ENCODE data around the gene MINAR2. TPM values are rescaled to one million over a fixed set of nuclear protein-coding genes. Genes with fewer than 3 reads are reported as not detected.
A peak's percentile ranks its signal among the peaks of the same experiment; 100 is the strongest.

Gene MINAR2
- total RNA-seq, 2 donors from 2014 or later: not detected

DNA sequence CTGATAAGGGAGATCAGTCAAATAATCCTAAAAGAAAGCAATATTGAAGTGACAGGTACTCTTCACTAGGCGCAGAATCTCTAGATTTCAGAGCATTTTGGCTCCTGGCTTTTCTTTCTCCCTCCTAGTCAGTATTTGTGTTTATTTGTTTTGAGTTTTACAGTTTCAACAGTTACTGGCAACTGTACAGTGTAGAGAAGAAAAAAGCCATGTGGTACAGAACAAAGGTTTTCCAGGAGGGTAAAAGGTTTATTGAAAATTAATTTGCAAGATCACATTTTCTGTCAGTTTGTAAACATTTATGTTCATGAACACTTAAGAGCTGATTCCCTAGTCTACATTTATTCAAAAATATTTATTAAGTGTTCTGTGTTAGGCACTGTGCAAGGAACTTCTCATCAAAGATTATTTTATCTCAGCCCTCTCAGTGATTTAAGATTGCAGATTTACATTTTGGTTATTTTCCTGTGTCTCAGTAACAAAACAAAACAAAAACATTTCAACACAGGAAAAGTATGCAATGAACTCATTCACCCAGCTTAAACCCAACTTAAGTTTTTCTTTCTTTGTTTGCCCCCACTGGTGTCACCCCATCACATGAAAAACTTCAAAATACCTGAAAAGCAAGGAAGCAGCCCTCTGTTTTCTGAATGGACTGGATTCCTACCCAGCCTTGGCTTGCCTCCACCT, 12.9 kb downstream of the MINAR2 start:
- Histone ChIP-seq H3K36me3 (replicated peaks in 1 of 2; ENCODE audit: insufficient read depth in 1 of 2, low read depth in 2 of 2) (no peaks in the 10 kb centered on the region), H3K4me3 (no peak overlapping the region), H3K4me1 (no peaks in the 10 kb centered on the region), H3K9me3 (no peaks in the 10 kb centered on the region), H3K27ac (no peak overlapping the region), H3K27me3 (no peaks in the 10 kb centered on the region)
- intact Hi-C loops (cut with DNase I): loop anchor here (10.0 kb wide), 1 partner anchor 856 kb away; no protein-coding TSS in a partner anchor
- DNase-seq: no peak
- TF ChIP-seq POLR2A (IDR thresholded peaks at IDR 0.05): no peak
- TF ChIP-seq, protein P1, sequence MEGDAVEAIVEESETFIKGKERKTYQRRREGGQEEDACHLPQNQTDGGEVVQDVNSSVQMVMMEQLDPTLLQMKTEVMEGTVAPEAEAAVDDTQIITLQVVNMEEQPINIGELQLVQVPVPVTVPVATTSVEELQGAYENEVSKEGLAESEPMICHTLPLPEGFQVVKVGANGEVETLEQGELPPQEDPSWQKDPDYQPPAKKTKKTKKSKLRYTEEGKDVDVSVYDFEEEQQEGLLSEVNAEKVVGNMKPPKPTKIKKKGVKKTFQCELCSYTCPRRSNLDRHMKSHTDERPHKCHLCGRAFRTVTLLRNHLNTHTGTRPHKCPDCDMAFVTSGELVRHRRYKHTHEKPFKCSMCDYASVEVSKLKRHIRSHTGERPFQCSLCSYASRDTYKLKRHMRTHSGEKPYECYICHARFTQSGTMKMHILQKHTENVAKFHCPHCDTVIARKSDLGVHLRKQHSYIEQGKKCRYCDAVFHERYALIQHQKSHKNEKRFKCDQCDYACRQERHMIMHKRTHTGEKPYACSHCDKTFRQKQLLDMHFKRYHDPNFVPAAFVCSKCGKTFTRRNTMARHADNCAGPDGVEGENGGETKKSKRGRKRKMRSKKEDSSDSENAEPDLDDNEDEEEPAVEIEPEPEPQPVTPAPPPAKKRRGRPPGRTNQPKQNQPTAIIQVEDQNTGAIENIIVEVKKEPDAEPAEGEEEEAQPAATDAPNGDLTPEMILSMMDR (IDR thresholded peaks at IDR 0.05): no peak
- 73 to 91% methylated on average over 1 of the region's 1 CpG for WGBS, 2 donors
- ATAC-seq: no peak

DNA sequence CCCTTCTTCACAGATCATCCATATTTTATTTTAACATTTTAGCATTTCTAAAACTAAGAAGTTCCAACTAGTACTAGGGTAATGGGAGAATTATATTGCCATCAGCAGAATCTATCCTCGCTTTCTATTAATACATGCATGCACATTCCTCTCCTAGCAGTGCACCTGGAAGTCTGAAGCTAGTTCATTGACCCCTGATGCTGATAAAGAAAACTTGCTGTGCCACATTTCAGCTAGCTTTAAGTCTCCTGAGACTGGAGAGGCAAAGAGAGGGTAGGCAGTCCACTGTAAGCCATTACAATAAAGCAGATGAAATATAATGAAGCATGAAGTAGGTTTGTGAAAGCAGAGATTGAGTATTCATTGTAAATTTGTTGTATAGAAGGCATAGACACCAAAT, 15.8 kb downstream of the MINAR2 start:
- WGBS, 2 donors: 67 to 93% methylated on average over 1 of the region's 1 CpG
- ATAC-seq (no peak), DNase-seq (no peak)
- Histone ChIP-seq H3K4me1 (no peaks in the 10 kb centered on the region), H3K9me3 (no peaks in the 10 kb centered on the region), H3K27me3 (no peaks in the 10 kb centered on the region), H3K4me3 (no peak overlapping the region), H3K27ac (no peak overlapping the region), H3K36me3 (replicated peaks in 1 of 2; ENCODE audit: insufficient read depth in 1 of 2, low read depth in 2 of 2) (no peaks in the 10 kb centered on the region)
- intact Hi-C loops (cut with DNase I): loop anchor here (10.0 kb wide), 1 partner anchor 859 kb away; no protein-coding TSS in a partner anchor
- TF ChIP-seq, protein P1 (IDR thresholded peaks at IDR 0.05): no peak
- TF ChIP-seq POLR2A (IDR thresholded peaks at IDR 0.05): no peak

DNA sequence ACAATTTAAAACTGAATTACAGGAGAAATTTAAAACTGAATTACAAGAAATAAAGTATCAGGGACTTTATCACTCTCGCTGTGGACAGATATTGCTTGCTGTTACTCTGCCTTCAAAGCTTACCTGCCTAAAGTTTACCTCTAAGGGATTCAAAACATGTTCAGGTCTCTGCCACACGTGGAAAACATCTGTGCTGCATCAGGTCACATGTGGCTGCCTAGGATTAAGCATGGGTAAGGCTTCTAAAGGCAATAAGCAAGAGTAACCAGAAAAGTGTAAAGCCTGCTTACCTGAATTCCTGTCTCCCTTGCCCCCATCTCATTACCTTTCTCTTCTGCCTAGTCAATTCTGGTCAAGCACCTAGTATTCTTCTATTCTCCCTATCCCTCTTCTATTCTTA, 18.9 kb downstream of the MINAR2 start:
- intact Hi-C loops (cut with DNase I): loop anchor here (10.0 kb wide), 1 partner anchor 862 kb away; no protein-coding TSS in a partner anchor
- WGBS, 2 donors: 42 to 61% methylated on average over 2 of the region's 2 CpGs

DNA sequence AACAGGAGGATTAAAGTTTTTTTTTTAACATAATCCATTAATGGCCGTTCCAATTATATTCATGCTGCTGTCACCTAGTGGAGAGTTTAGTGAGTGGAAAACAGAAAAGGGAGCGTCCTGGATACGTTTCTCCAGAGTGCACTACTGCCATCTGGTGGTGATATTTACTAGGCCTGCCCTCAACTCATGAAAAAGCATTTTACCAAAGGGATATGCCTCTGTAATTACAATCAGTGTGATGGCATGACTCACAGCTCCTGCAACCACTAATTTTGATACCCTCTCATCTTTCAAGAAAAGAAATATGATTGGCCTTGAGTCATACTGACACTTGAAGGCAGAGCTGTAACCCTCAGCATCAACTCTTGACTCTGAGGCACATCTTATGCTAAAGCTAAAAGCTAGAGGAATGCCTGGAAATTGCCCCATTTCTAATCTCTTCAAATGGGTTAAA, 20.1 kb downstream of the MINAR2 start:
- Histone ChIP-seq H3K4me3 (no peak overlapping the region), H3K27ac (no peak overlapping the region), H3K9me3 (no peaks in the 10 kb centered on the region), H3K27me3 (no peaks in the 10 kb centered on the region), H3K4me1 (no peaks in the 10 kb centered on the region), H3K36me3 (replicated peaks in 1 of 2; ENCODE audit: insufficient read depth in 1 of 2, low read depth in 2 of 2) (no peaks in the 10 kb centered on the region)
- no peak for TF ChIP-seq POLR2A (IDR thresholded peaks at IDR 0.05)
- TF ChIP-seq, protein P1 (IDR thresholded peaks at IDR 0.05): peak; percentile 90 to 99 (median 99)
- WGBS, 2 donors: 0% methylated on average over 3 of the region's 3 CpGs
- ATAC-seq (peak; percentile 95), DNase-seq (peak; percentile 75 to 85 (median 78))
- intact Hi-C loops (cut with DNase I): loop anchor here (10.0 kb wide), 1 partner anchor 863 kb away; no protein-coding TSS in a partner anchor

More for the DNA sequence above, 18.9 kb downstream of the MINAR2 start:
- no peak for ATAC-seq
- no peaks in the 10 kb centered on the region for H3K9me3 ChIP-seq
- no peak overlapping the region for H3K4me3 ChIP-seq
- H3K27ac ChIP-seq: no peak overlapping the region
- no peak for DNase-seq
- H3K4me1 ChIP-seq: no peaks in the 10 kb centered on the region
- no peaks in the 10 kb centered on the region for H3K36me3 ChIP-seq (replicated peaks in 1 of 2; ENCODE audit: insufficient read depth in 1 of 2, low read depth in 2 of 2)
- no peaks in the 10 kb centered on the region for H3K27me3 ChIP-seq
- TF ChIP-seq, protein P1 (IDR thresholded peaks at IDR 0.05): no peak
- no peak for TF ChIP-seq POLR2A (IDR thresholded peaks at IDR 0.05)
